Measurements from ENCODE around the gene POP5.
"Not testable (repeated sequence)": the region's sequence is repeated elsewhere in the genome, so short reads cannot be mapped to it uniquely, and the experiment has no call there.

POP5 gene, protein sequence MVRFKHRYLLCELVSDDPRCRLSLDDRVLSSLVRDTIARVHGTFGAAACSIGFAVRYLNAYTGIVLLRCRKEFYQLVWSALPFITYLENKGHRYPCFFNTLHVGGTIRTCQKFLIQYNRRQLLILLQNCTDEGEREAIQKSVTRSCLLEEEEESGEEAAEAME

GRCh38 chr12:120580787-120581723 is at the start of gene POP5:
Gene POP5 (minus strand): TSS chr12:120581402. CDS start chr12:120581362, 40 bp downstream.
- DNase-seq = peak; percentile 98

DNA sequence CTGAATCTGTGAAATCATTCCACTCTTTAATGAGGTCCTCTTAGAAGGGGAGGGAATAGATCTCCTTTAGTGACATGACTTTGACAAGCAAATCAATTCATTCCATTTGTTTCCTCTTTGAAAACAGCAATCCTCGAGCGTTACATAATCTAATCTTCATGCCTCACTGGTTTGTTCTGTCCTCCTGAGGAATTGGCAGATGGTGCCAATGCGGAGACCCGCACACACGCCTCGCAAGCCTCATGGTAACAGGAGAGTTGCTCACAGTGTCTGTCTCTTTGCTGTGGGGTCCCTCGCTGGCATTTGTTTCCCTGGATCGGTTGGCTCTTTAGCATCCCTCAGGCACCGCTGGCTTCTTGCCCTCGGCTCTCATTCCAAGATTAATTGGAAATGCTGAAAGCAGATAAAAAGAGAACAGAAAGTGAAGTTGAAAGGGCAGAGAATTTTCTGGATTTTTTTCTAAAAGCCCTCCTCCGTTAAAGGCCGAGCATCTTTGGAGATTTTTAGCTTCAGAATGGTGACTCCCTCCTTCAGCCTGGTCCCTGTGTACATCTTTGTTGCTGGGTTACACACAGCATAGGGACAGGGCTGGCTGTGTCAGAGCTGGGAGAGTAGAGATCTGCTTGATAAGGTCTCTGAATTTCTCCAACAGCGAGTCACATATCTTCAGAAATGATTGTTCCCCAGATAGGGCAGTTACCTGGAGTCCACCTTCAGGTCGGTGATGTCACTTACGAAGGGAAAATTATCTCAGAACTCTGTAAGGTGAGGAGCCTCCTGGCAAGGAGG is 49.1 kb upstream of the POP5 start:
- DNase-seq = no peak

GRCh38 chr12:120628919-120629318 is 47.7 kb upstream of the POP5 start:
- DNase-seq = peak; percentile 14

DNA sequence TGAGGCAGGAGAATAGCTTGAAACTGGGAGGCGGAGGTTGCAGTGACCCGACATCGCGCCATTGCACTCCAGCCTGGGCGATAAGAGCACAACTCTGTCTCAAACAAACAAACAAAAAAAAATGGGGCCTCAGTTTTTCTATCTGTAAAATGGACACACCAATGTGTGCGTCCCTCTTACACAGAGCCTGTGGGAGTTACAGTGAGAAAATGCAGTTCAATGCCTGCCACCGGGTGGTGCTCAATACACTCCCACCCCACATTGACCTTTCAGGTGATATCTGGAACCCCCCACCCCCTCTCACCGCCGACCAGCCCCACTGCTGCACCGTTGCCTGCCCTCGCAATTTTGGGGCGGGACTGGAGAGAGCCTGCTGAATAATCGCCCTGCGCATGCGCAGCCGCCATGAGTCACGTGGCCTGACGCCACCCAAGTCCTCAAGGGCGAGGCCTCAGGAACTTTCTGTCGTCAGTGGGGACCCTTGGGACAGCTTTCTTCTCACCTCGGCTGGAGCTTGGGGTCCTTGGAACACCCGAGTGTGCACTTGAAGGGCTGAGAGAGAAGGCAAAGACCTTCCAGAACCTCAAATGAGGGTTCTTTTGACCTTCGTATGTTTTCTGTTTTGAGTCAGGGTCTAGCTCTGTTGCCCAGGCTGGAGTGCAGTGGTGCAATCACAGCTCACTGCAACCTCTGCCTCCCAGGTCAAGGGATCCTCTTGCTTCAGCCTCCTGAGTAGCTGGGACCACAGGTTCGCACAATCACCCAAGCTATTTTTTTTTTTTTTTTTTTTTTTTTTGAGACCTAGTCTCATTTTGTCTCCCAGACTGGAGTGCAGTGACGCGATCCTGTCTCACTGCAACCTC is 44.6 kb upstream of the POP5 start:
- no peak for DNase-seq

- DNase-seq = no peak
Observed at GRCh38 chr12:120620624-120621023, 39.4 kb upstream of the POP5 start.

DNA sequence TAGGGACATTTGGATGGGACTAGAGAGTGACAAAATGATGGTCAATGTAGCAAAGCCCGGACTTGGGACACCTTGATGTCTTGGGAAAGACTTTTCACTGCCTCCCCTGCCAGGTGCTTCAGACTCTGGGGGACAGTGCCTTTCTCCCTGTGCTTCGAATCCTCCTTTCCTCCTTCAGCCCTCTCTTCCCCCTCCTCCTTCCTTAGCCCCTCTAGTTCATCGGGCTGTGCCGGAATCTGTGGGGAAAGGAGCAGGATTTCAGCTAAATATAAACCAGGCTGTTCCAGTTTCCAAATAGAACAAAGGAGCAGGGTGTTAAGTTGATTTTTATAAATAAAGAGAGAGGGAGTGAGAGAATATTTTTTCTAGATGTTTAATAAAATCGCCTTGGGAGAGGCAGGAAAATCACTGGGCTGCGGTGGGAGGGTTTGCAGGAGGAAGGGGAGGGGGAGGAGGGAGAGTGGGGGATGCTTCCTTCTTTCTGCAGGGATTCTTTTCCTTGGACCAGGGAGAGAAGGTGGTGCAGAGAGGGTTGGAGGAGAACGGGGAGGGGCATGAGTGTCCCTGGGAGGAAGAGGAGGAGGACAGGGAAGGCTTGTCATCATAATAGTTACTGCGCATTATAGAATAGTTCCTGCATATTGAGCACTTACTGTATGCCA is 37.9 kb upstream of the POP5 start:
- DNase-seq = no peak

DNA sequence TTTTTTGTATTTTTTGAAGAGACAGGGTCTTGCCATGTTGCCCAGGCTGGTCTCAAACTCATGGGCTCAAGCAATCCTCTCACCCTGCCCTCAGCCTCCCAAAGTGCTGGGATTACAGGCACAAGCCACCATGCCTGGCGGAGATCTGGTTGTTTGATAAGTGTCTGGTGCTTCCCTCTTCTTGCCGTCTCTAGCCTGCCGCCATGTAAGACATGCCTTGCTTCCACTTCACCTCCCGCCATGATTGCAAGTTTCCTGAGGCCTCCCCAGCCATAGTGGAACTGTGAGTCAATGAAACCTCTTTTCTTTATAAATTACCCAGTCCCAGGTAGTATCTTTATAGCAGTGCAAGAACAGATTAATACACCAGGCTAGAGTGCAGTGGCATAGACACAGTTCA is 36.6 kb upstream of the POP5 start:
- not testable (repeated sequence) for DNase-seq

GRCh38 chr12:120617193-120617592 is 36.0 kb upstream of the POP5 start:
- not testable (repeated sequence) for DNase-seq

- DNase-seq = no peak
Observed at GRCh38 chr12:120614848-120615247, 33.6 kb upstream of the POP5 start.

- not testable (repeated sequence) for DNase-seq
Observed at GRCh38 chr12:120611534-120611933, 30.3 kb upstream of the POP5 start.

GRCh38 chr12:120610560-120610959 is 29.4 kb upstream of the POP5 start:
- DNase-seq = no peak

DNA sequence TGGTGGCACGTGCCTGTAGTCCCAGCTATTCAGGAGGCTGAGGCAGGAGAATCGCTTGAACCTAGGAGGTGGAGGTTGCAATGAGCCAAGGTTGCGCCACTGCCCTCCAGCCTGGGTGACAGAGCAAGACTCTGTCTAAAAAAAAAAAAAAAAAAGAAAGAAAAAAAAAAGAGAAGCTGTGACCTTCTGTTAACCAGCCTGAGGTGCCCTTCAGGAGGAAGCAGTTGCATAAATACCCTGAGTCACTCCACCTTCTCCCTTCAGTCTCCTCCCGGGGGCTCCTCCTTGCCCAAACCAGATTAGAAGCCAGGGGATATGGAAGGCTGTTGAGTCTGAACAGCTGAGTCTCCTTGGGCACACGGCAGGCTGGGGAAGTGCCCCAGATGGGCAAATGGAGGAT is 21.2 kb upstream of the POP5 start:
- DNase-seq = peak; percentile 26

DNA sequence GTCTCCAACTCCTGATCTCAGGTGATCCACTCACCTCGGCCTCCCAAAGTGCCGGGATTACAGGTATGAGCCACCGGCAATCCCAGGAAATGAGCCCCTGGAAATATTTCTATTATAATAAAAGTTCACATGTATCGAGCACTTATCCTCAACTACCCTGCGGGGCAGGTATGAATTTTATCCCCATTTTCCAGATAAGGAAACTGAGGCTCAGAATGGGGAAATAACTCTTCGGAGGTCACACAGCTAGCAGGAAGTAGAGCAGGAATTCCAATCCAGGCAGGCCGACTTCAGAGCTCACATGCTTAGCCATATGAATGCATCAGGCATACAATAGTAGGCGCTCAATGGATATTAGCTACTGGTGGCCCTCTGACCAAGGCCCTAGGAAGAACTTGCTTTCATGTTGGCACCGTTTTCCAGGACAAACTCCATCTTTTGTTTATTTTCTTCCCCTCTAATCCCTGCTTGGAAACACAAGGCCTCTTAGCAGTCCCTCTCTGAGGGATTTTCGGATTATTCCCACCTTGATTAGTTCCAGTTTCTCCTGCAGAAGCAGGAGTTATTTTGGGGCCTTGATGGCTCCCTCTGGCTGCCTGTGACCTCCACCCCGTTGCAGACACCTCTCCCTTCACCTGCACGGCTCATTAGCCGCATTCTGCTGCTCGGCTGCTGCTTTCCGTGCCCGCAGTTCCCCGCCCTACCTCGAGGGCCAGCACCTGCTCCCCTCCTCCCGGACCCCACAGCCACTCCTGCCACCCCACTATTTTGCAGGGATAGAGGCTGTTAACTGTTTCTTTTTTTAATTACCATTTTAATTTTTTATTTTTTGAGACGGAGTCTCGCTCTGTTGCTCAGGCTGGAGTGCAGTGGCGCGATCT is 18.7 kb upstream of the POP5 start:
- no peak for DNase-seq

DNA sequence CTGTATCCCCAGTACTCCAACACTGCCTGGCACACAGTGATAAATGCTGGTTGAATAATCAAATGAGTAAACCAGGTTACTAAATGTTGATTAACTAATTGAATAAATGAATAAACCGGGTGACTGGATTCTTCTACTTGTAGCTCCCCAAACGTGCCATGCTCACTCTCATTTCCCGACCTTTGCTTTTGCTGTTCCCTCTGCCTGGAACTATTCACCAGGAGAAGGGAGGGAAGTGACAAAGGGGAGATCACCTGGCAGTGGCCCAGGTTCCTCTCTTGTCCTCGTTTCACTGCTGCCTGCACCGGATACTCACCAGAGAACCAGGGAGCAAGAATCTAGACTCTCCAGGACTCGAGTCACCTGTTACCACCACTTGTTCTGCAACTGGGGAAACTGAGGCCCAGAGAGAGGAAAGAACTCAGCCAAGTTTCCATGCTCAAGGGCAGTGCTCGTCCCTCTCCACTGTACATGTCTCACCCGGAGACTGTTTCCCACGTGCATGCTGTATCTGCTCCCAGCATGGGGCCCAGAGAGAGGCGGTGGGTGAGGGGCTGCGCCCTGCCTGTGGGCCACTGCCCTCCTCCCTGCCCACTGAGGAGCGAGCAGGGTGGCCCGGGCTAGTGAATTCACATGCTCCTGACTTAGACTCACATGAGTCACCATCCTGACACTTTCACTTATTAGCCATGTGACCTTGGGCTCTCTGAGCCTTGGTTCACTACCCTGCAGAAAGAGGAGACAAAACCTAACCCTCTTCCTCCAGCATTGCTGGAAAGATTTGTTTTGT is 17.7 kb upstream of the POP5 start:
- DNase-seq = no peak

GRCh38 chr12:120597861-120598260 is 16.7 kb upstream of the POP5 start:
- DNase-seq = no peak

- DNase-seq = no peak
Observed at GRCh38 chr12:120596901-120597300, 15.7 kb upstream of the POP5 start.

- no peak for DNase-seq
Observed at GRCh38 chr12:120592121-120593049, 11.2 kb upstream of the POP5 start.

DNA sequence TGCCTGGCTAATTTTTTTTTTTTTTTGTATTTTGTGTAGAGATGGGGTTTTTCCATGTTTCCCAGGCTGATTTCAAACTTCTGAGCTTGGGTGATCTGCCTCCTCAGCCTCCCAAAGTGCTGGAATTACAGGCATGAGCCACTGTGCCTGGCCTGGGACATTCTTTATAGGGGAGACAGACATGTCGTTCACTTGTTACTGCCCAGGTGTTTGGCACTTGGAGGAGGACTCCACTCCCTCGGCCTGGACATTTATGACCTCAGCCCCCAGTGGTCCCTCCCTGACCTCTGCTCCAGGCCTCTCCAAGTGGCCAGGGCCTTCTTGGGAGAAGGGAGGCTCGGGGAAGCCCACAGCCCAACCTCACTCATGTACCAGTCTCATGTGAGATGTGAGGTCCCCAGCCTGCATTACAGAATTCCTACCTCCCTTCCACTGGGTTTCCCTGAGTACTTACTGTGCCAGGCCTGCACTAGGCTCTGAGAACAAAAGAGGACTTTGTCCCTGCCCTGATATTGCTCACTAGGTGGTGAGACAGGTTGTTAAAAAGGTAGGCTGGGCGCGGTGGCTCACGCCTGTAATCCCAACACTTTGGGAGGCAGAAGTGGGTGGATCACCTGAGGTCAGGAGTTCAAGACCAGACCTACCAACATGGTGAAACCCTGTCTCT is 9.7 kb upstream of the POP5 start:
- DNase-seq = no peak

Data from NCI-H226 (cell line).